ENCODE data around the gene NT5DC3.

Gene NT5DC3

GRCh38 chr12:103779410-103780092, 61.5 kb downstream of the NT5DC3 start:
- no peak for DNase-seq

GRCh38 chr12:103778781-103779180, 62.3 kb downstream of the NT5DC3 start:
- DNase-seq, result no peak

GRCh38 chr12:103774977-103775560, 66.0 kb downstream of the NT5DC3 start:
- no peak for DNase-seq

- DNase-seq, result no peak
These were observed 67.7 kb downstream of the NT5DC3 start for GRCh38 chr12:103773109-103773910.

GRCh38 chr12:103772367-103773108, 68.5 kb downstream of the NT5DC3 start:
- DNase-seq, result no peak

- no peak for DNase-seq
These were observed 69.6 kb downstream of the NT5DC3 start for GRCh38 chr12:103771466-103771865.

GRCh38 chr12:103769240-103769945, 71.6 kb downstream of the NT5DC3 start:
- DNase-seq, result no peak

- no peak for DNase-seq
These were observed 72.4 kb downstream of the NT5DC3 start for GRCh38 chr12:103768467-103769123.

GRCh38 chr12:103766028-103766427, 75.0 kb downstream of the NT5DC3 start:
- no peak for DNase-seq

- DNase-seq, result no peak
These were observed 75.7 kb downstream of the NT5DC3 start for GRCh38 chr12:103765322-103765721.

- no peak for DNase-seq
These were observed 78.6 kb downstream of the NT5DC3 start for GRCh38 chr12:103762473-103762872.

GRCh38 chr12:103758310-103759089, 82.5 kb downstream of the NT5DC3 start:
- DNase-seq, result no peak

- DNase-seq, result no peak
These were observed 83.8 kb downstream of the NT5DC3 start for GRCh38 chr12:103757248-103757647.

GRCh38 chr12:103756443-103756842, 84.6 kb downstream of the NT5DC3 start:
- no peak for DNase-seq

- DNase-seq, result no peak
These were observed 85.6 kb downstream of the NT5DC3 start for GRCh38 chr12:103755425-103755824.

- no peak for DNase-seq
These were observed 89.4 kb downstream of the NT5DC3 start for GRCh38 chr12:103751600-103751999.

GRCh38 chr12:103751171-103751570, 89.9 kb downstream of the NT5DC3 start:
- no peak for DNase-seq

GRCh38 chr12:103748875-103749274, 92.2 kb downstream of the NT5DC3 start:
- no peak for DNase-seq

- DNase-seq, result no peak
These were observed 93.0 kb downstream of the NT5DC3 start for GRCh38 chr12:103748002-103748401.

GRCh38 chr12:103745962-103746361, 95.1 kb downstream of the NT5DC3 start:
- DNase-seq, result no peak

GRCh38 chr12:103743788-103744187, 97.2 kb downstream of the NT5DC3 start:
- no peak for DNase-seq

All from NCI-H187 treated with DMSO at 0.1 percent for 48 hours (cell line).